ENCODE data around the gene MCAT.

The MCAT gene, protein sequence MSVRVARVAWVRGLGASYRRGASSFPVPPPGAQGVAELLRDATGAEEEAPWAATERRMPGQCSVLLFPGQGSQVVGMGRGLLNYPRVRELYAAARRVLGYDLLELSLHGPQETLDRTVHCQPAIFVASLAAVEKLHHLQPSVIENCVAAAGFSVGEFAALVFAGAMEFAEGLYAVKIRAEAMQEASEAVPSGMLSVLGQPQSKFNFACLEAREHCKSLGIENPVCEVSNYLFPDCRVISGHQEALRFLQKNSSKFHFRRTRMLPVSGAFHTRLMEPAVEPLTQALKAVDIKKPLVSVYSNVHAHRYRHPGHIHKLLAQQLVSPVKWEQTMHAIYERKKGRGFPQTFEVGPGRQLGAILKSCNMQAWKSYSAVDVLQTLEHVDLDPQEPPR

DNA sequence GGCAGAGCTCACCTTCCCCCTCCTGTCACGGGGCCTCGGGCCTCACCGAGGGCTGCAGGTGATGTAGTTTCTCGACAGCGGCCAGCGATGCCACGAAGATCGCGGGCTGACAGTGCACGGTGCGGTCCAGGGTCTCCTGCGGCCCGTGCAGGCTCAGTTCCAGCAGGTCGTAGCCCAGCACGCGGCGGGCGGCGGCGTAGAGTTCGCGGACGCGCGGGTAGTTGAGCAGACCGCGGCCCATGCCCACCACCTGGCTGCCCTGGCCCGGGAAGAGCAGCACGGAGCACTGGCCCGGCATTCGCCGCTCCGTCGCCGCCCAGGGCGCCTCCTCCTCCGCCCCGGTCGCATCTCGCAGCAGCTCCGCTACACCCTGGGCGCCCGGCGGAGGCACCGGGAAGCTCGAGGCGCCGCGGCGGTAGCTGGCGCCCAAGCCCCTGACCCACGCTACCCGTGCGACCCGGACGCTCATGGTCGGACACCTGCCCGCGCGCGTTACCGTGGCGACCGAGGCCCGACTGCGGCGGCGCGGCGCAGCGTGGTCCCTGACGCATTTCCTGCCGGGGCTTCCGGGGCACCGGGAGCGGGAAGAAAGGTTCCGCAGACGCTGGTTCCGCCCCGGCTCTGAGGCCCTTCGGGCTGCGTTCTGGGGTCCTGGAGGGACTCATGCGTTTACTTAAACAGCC is at the start of gene MCAT:
MCAT (minus strand) TSS at position 519 of the 683 bp plus-strand sequence; CDS start at position 469, 50 bp downstream.
- DNase-seq (ENCODE audit: low spot score), result peak; percentile 94
- in situ Hi-C loops (cut with MboI; ENCODE audit: low pct_unique_long_range_greater_than_20kb, low sequenced_read_pairs, unreplicated experiment), result no loop called here
- TF ChIP-seq, protein P1, sequence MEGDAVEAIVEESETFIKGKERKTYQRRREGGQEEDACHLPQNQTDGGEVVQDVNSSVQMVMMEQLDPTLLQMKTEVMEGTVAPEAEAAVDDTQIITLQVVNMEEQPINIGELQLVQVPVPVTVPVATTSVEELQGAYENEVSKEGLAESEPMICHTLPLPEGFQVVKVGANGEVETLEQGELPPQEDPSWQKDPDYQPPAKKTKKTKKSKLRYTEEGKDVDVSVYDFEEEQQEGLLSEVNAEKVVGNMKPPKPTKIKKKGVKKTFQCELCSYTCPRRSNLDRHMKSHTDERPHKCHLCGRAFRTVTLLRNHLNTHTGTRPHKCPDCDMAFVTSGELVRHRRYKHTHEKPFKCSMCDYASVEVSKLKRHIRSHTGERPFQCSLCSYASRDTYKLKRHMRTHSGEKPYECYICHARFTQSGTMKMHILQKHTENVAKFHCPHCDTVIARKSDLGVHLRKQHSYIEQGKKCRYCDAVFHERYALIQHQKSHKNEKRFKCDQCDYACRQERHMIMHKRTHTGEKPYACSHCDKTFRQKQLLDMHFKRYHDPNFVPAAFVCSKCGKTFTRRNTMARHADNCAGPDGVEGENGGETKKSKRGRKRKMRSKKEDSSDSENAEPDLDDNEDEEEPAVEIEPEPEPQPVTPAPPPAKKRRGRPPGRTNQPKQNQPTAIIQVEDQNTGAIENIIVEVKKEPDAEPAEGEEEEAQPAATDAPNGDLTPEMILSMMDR (IDR thresholded peaks at IDR 0.05; ENCODE audit: extremely low read depth, insufficient read depth, missing control alignments), result no peak

- no peak for DNase-seq (ENCODE audit: low spot score)
- in situ Hi-C loops (cut with MboI; ENCODE audit: low pct_unique_long_range_greater_than_20kb, low sequenced_read_pairs, unreplicated experiment), result no loop called here
- TF ChIP-seq, protein P1 (IDR thresholded peaks at IDR 0.05; ENCODE audit: extremely low read depth, insufficient read depth, missing control alignments), result no peak
Measured at GRCh38 chr22:43191831-43192230, 48.6 kb upstream of the MCAT start.

GRCh38 chr22:43188829-43189545 is 45.8 kb upstream of the MCAT start:
- TF ChIP-seq, protein P1 (IDR thresholded peaks at IDR 0.05; ENCODE audit: extremely low read depth, insufficient read depth, missing control alignments), result no peak
- in situ Hi-C loops (cut with MboI; ENCODE audit: low pct_unique_long_range_greater_than_20kb, low sequenced_read_pairs, unreplicated experiment), result no loop called here
- DNase-seq (ENCODE audit: low spot score), result no peak

DNA sequence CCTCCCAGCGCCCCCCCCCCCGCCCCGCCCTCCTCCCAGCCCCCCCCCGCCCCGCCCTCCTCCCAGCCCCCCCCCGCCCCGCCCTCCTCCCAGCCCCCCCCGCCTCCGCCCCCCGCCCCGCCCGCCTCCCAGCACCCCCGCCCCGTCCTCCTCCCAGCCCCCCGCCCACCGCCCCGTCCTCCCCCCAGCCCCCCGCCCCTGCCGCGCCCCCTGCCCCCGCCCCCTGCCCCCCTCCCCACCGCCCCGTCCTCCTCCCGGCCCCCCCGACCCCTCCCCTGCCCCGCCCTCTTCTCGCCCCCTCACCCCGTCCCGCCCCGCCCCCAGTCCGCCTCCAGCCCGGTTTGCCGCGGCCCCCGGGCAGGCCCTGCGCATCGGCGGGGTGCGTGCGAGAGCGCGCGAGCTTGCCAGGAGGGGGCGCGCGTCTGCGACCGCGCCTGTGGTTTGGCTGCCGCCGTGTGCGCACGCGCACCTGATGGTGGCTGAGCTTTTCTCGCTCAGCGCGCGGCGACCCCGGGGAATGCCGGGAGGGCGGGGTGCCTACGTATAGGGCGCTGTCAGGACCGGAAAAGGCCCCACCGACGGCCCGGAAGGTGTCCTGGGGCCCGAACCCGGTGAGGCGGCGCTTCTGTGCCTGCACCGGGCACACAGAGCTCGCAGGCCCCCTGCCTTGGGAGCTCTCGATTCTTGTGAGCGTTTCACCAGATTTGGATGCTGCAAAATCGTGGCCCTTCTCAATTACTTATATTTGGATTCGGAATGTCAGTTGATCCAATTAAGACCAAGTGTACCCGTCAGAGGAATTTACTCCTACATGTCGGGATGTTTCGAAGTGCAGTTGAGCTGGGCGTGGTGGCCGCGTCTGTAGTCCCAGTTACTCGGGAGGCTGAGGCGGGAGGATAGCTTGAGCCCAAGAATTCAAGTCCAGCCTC is 44.2 kb upstream of the MCAT start:
- TF ChIP-seq, protein P1 (IDR thresholded peaks at IDR 0.05; ENCODE audit: extremely low read depth, insufficient read depth, missing control alignments), result peak; percentile 87
- DNase-seq (ENCODE audit: low spot score), result peak; percentile 98
- in situ Hi-C loops (cut with MboI; ENCODE audit: low pct_unique_long_range_greater_than_20kb, low sequenced_read_pairs, unreplicated experiment), result no loop called here

- TF ChIP-seq, protein P1 (IDR thresholded peaks at IDR 0.05; ENCODE audit: extremely low read depth, insufficient read depth, missing control alignments), result no peak
- DNase-seq (ENCODE audit: low spot score), result peak; percentile 92
- in situ Hi-C loops (cut with MboI; ENCODE audit: low pct_unique_long_range_greater_than_20kb, low sequenced_read_pairs, unreplicated experiment), result no loop called here
Measured at GRCh38 chr22:43186272-43187170, 43.3 kb upstream of the MCAT start, which contains the start of gene TTLL12. Gene TTLL12 (minus strand): TSS chr22:43187134. CDS start chr22:43187069, 65 bp downstream.
